Spleen (tissue), 11 donors: ENCODE results near the gene CDC42BPG. TPM values are rescaled to one million over a fixed set of nuclear protein-coding genes. Genes with fewer than 3 reads are reported as not detected.

ENCODE experiments used
- DNase-seq: peaks from one replicate; pipeline ENCODE4 v3.0.0-alpha.2; 2020
- H3K27ac ChIP-seq, 8 donors: fragments of 200-600 bp; sonication (generic) in 7 of 8; 1 replicate in 4 of 8; 2 replicates in 4 of 8; pipeline versions ENCODE4 v1.5.0 to v1.8.0; 2016 to 2021; ENCODE audit warnings: inconsistent platforms in 4 of 8, mild to moderate bottlenecking in 4 of 8, moderate library complexity in 1 of 8
- H3K27me3 ChIP-seq, 7 donors: fragments of 200-600 bp; sonication (generic) in 6 of 7; replicated peaks in 1 of 7; 1 replicate in 4 of 7; 2 replicates in 3 of 7; pipeline versions ENCODE4 v1.5.0 to v1.8.0; 2016 to 2021; ENCODE audit warnings: inconsistent platforms in 3 of 7, mild to moderate bottlenecking in 1 of 7
- H3K36me3 ChIP-seq, 6 donors: fragments of 200-600 bp; sonication (generic) in 5 of 6; 1 replicate in 4 of 6; 2 replicates in 2 of 6; pipeline versions ENCODE4 v1.5.0 to v1.8.0; 2016 to 2021; ENCODE audit warnings: inconsistent platforms in 2 of 6
- H3K4me1 ChIP-seq, 6 donors: fragments of 200-600 bp; sonication (generic) in 5 of 6; 1 replicate in 3 of 6; 2 replicates in 3 of 6; pipeline versions ENCODE4 v1.5.0 to v1.8.0; 2016 to 2021; ENCODE audit warnings: inconsistent platforms in 3 of 6
- H3K4me3 ChIP-seq, 8 donors: fragments of 200-600 bp; sonication (generic) in 7 of 8; 1 replicate in 4 of 8; 2 replicates in 4 of 8; pipeline versions ENCODE4 v1.5.0 to v1.8.0; 2016 to 2021; ENCODE audit warnings: inconsistent platforms in 4 of 8, mild to moderate bottlenecking in 4 of 8, moderate library complexity in 2 of 8
- H3K9me3 ChIP-seq, 8 donors: fragments of 200-600 bp; sonication (generic) in 7 of 8; 1 replicate in 4 of 8; 2 replicates in 4 of 8; pipeline versions ENCODE4 v1.5.0 to v1.8.0; 2016 to 2021; ENCODE audit warnings: inconsistent platforms in 4 of 8
- CTCF ChIP-seq, 11 experiments: fragments of 200-600 bp in 7 of 11; fragments of 450-650 bp in 4 of 11; sonication (generic) in 4 of 11; IDR thresholded peaks in 8 of 11; conservative IDR thresholded peaks in 3 of 11; 1 replicate in 7 of 11; 2 replicates in 4 of 11; pipeline versions ENCODE4 v1.4.0 to v1.8.0; 2016 to 2021; ENCODE audit warnings: antibody characterized with exemption in 11 of 11, inconsistent platforms in 4 of 11, mild to moderate bottlenecking in 1 of 11
- POLR2A ChIP-seq, 3 donors: fragments of 450-650 bp; IDR thresholded peaks; one replicate each; pipeline ENCODE4 v1.5.1; 2017; ENCODE audit warnings: antibody characterized with exemption in 3 of 3, mild to moderate bottlenecking in 1 of 3
- POLR2AphosphoS5 ChIP-seq, 3 donors: sonication (generic); formaldehyde crosslinking; IDR thresholded peaks; one replicate each; pipeline ENCODE4 v1.5.1; 2017; ENCODE audit warnings: antibody characterized with exemption in 3 of 3
- WGBS, 5 donors: extraction: QIAGEN DNeasy Blood & Tissue Kit in 3 of 5; methylation state at CpG; one replicate each; pipeline versions ENCODE4 v1.1.5 to v1.1.7; 2013 to 2018; 5-methylcytosine and 5-hydroxymethylcytosine counted together
- intact Hi-C: fragments of 100-400 bp; cut with DNase I; formaldehyde crosslinking; loops from one replicate; pipeline ENCODE4 v1.15.0; 2023; ENCODE audit warnings: low total_unique reads
- polyA plus RNA-seq, 3 donors: library from polyadenylated mRNA; stranded (reverse); fragments of 200-250 nt; gene quantifications; one replicate each; pipeline ENCODE4 v1.2.1, GENCODE V29; 2013
- total RNA-seq, 7 donors: library from RNA; depleted of rRNA in 3 of 7; stranded (reverse); fragments of >200 nt in 3 of 7; fragmentation: NEBNext Ultra II Directional in 4 of 7; extraction: Animal tissue kit (Norgen Biotek cat#: 25700) in 4 of 7; gene quantifications; one replicate each; pipeline versions ENCODE4 v1.1.0 to v1.2.1, GENCODE V29; 2016 to 2021
- donor health status: healthy with polysubstance abuse.
- donor health status: DM: no; HTN: no; CAD: no; lungs with moderate emphysema.
- donor health status: DM: no; HTN: no; CAD: no.
- donor health status: Bipolar disorder and iron deficiency.
- donor health status: healthy.
- donor health status: DM: no; HTN: no; CAD: no.
- donor health status: DM: yes; HTN: yes; CAD: no.

Gene CDC42BPG
- total and polyA plus RNA-seq, 10 donors: 0.74 to 4.6 (median 2.5) TPM

- H3K9me3 ChIP-seq: no peaks in the 10 kb centered on the region
- no peak overlapping the region for H3K4me3 ChIP-seq
- 75 to 82% (median 79%) methylated on average over 5 of the region's 5 CpGs for WGBS, 5 donors
- no peak for DNase-seq
- H3K27me3 ChIP-seq: no peaks in the 10 kb centered on the region
- intact Hi-C loops: no loop called here
- peaks cover 0 to 25% (median 15%) of the 10 kb centered on the region in 6 donors for H3K36me3 ChIP-seq
- TF ChIP-seq CTCF (IDR thresholded peaks at IDR 0.05 in 8 of 11, conservative IDR thresholded peaks at IDR 0.05 in 3 of 11) (no peak), POLR2A (IDR thresholded peaks at IDR 0.05) (no peak), POLR2AphosphoS5 (IDR thresholded peaks at IDR 0.05) (no peak)
- peak overlapping the region in 5 of 8 donors; percentile 3 to 72 (median 48) for H3K27ac ChIP-seq
- H3K4me1 ChIP-seq: peaks cover 26 to 62% (median 46%) of the 10 kb centered on the region in 6 donors
These were observed 47.4 kb upstream of the CDC42BPG start for GRCh38 chr11:64891880-64892279.

- 91 to 96% (median 95%) methylated on average over 19 to 25 of the region's 25 CpGs for WGBS, 5 donors
- Histone ChIP-seq H3K9me3 (no peaks in the 10 kb centered on the region), H3K4me3 (no peak overlapping the region), H3K4me1 (peaks cover 26 to 65% (median 46%) of the 10 kb centered on the region in 6 donors), H3K27me3 (no peaks in the 10 kb centered on the region), H3K27ac (no peak overlapping the region), H3K36me3 (peaks cover 0 to 20% (median 10%) of the 10 kb centered on the region in 6 donors)
- no peak for DNase-seq
- TF ChIP-seq POLR2AphosphoS5 (IDR thresholded peaks at IDR 0.05) (no peak), CTCF (IDR thresholded peaks at IDR 0.05 in 8 of 11, conservative IDR thresholded peaks at IDR 0.05 in 3 of 11) (no peak), POLR2A (IDR thresholded peaks at IDR 0.05) (no peak)
- intact Hi-C loops: no loop called here
These were observed 46.9 kb upstream of the CDC42BPG start for GRCh38 chr11:64891215-64891848.

GRCh38 chr11:64890522-64890939 is 46.1 kb upstream of the CDC42BPG start:
- WGBS, 5 donors: 92 to 96% (median 94%) methylated on average over 7 of the region's 7 CpGs
- Histone ChIP-seq H3K27ac (no peak overlapping the region), H3K4me3 (no peak overlapping the region), H3K27me3 (no peaks in the 10 kb centered on the region), H3K36me3 (peaks cover 0 to 12% (median 7%) of the 10 kb centered on the region in 6 donors), H3K9me3 (no peaks in the 10 kb centered on the region), H3K4me1 (peaks cover 26 to 73% (median 48%) of the 10 kb centered on the region in 6 donors)
- intact Hi-C loops: no loop called here
- DNase-seq: no peak
- no peak for TF ChIP-seq POLR2A (IDR thresholded peaks at IDR 0.05)

- DNase-seq: no peak
- Histone ChIP-seq H3K36me3 (no peaks in the 10 kb centered on the region), H3K4me1 (peaks cover 20 to 79% (median 44%) of the 10 kb centered on the region in 6 donors), H3K9me3 (no peaks in the 10 kb centered on the region), H3K4me3 (no peak overlapping the region), H3K27me3 (no peaks in the 10 kb centered on the region), H3K27ac (peak overlapping the region in 3 of 8 donors; percentile 80 to 87 (median 85))
- intact Hi-C loops: no loop called here
- 71 to 88% (median 75%) methylated on average over 9 of the region's 9 CpGs for WGBS, 5 donors
- TF ChIP-seq POLR2A (IDR thresholded peaks at IDR 0.05) (no peak), POLR2AphosphoS5 (IDR thresholded peaks at IDR 0.05) (no peak), CTCF (IDR thresholded peaks at IDR 0.05 in 8 of 11, conservative IDR thresholded peaks at IDR 0.05 in 3 of 11) (no peak)
These were observed 44.5 kb upstream of the CDC42BPG start for GRCh38 chr11:64888729-64889511.
